NCI-H1105 treated with DMSO at 0.1 percent for 48 hours (cell line): ENCODE measurements around the gene CYB5R4.

Experiments
- DNase-seq: peaks from one replicate; lab custom pipeline; 2025; lab: John Stamatoyannopoulos, UW

CYB5R4 gene

DNA sequence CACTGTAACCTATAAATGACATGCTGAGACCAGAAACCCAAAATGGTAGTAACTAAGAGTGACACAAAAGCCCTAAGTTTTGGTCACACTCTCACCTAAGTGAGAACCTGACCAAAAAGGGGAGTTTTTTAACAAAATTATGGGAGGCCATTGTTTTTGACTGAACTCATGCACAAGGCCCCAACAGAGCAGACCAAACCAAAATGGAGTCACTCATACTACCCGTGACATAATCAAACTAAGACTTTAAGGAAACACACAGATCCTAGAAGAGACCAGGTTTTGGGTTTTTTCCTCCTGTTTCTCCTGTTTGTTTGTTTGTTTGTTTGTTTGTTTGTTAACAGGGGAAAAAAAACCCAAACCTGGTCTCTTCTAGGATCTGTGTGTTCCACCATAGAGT lies 124.9 kb downstream of the CYB5R4 start:
- no peak for DNase-seq

DNA sequence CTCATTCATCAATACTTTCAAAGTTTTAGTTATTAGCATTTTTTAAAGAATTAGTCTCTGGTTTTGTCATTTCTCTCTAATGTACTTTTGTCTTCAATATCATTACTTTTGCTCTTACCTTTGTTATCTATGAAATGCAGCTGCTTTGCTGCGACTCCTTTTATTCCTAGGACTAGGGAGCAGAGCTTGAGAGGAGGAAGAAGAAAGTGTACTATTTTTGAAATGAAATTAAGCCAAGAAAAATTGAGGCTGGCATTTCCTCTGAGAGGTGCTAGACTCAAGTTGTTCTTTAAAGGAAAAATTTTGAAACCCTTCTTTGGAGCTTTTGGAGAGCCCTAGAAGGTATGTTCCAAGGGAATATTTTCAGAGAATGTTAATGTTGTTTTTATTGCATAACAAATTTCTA lies 125.8 kb downstream of the CYB5R4 start:
- DNase-seq = no peak

DNA sequence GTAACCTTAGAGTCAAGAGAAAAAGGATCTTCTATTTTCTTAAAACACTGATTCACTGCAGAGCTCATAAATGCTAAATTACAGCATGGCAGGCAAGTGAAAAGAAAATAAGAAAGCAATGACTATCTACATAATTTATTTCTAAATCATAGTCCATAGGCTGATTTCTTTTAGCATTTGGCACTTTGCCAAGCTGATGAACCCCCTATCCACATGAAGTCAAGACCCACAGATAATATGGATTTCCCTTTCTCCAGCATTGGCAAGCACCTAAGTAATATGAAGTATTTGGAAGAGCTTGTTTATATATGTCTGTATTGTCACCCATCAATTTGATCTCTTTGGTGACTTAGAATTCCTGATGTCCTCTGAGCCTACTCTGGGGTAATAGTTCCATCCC lies 126.2 kb downstream of the CYB5R4 start:
- DNase-seq = no peak

DNA sequence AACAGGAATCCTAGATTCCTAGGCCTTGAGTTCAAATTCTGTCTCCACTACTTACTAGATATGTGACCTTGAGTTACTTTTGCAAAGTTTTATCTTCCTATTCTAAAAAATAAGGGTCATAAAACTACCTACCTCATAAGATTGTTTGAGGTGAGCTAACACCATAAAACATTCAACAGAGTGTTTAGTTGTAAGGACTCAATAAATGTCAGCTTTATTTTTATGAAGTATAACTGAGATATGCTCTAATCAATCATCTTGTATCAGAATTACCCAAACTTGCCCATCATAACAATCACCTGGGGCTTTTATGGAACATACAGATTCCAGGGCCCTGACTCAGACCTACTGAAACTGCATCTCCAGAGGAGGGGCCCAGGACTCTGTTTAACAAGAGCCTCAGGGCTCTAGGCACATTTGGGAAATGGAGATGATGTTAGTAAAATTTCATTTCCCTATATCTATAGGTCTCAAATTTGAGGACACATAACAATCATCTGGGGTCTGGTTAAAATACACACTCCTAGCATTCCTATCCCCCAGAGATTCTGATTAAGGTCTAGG lies 138.6 kb downstream of the CYB5R4 start:
- no peak for DNase-seq

DNA sequence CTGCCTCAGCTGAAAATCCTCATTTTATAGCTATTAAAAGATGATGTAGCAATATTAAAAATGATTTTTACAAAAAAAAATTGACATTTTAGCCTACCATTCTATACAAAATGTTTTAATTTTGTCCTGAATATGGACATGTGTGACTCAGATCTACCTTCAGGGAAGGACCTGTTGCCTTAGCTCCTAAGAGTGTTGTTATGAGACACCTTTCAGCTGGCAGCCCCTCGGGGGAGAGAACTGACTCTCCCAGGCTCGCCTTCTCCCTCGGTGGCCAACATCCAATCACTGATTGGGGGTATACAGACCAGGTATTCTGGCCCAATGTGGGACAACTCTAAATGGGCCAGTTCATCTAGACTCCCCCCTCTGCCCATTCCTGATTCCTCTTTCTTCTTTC lies 141.6 kb downstream of the CYB5R4 start:
- DNase-seq = no peak

DNA sequence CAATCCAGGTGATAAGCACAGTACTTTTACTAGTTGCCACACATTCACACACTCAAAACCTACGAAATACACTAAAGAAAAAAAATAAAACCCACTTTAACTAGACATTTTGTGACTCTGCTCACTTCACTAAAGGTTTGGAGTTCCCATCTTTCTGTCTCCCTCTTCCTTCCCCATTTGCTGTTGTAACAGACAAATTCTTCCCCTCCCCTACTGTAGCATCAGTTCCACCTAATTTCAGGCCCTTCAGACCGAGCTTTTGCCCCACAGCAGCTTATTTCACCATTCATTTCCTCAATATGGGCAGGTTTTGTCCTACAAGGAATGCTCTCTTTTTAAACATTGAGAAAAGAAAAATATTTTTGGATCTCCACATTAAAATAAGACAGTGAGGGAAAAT lies 142.7 kb downstream of the CYB5R4 start:
- DNase-seq = no peak

DNA sequence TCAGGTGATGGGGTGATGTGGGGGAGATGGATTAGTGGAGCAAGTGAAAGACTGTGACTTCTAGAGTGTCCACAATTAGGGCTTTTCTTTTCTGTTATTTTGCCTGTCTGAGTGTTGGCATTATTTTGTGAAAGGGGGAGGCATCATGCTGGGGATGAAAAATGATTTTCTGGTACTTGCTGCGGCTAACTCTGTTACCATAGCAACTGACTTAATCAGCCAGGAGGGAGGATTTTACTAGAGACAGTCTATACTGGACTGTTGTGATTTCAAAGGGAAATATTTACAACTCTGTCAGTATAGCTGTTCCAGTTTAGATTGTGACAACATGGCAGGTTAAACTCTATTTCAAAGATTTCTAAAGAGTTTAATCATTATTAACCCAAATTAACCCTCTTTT lies 143.6 kb downstream of the CYB5R4 start:
- DNase-seq = no peak

DNA sequence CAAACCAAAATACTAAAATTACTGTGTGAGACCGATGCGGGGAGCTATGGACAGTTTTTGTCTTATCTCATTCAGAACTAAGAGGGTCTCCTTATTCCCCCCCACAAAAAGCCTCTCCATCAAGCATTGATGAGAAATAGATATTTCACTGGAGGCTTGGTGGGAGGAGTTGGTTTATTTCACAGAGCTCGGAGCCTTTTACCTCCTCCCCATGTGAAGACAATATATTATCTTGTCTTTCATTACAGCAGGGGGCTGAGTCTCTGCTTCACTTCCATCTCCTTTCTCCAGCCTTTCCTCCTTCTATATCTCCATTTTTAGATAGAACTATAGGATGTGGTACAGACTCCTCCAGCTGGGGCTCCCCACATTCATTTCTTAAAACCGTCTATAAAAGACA lies 144.2 kb downstream of the CYB5R4 start:
- DNase-seq = no peak

DNA sequence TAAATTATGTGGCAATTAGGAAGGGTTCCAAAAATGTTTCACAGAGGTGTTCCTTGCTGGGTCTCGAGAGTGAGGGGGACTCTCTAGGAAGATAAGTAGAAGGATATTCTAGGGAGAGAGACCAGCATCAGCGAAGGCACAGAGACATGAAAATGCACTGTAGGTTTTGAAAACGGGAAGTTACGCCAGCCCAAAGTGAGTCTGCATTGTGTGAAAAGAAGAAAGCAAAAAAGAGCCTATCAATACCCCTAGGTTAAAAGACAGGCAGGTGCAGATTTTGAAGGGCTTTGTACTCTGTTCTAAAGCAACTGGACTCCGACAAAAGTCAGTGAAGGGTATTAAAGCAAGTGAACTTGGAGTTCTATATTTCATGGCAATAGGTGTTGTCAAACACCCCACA lies 148.4 kb downstream of the CYB5R4 start:
- DNase-seq = no peak

DNA sequence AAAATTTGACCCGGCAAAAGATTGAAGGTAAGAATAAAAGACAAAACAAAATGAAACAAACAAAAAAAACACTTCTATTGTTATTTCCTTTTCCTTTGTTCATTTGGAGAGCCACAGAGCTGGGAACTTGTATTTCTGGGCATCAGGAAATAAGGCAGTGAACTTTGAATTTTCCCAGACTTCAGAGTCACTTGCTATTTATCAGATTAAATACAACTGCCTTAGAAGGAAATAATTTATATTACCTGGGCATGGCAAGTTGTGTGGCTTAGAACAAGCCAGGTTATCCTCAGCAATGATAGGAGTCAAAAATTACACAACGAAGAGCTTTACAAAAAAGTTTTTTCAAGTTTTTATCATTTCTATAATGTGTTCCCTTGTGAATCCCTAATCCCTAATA lies 153.9 kb downstream of the CYB5R4 start:
- no peak for DNase-seq

DNA sequence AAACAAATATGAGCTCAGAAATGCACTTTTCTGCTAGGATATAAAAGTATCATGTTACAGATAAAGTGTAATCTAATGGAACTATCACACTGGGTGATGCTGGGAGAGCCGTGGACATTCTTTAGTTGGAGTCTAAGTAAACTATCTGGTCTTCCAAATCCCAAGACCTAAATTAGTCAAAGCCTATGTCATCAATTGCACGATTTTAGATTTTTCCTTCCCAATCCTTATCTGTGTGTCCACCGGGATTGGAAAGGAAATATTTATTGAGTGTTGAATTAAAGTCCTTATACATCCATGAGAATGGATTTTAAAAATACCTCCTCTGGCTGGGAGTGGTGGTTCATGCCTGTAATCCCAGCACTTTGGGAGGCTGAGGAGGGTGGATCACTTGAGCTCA lies 154.4 kb downstream of the CYB5R4 start:
- DNase-seq = no peak

DNA sequence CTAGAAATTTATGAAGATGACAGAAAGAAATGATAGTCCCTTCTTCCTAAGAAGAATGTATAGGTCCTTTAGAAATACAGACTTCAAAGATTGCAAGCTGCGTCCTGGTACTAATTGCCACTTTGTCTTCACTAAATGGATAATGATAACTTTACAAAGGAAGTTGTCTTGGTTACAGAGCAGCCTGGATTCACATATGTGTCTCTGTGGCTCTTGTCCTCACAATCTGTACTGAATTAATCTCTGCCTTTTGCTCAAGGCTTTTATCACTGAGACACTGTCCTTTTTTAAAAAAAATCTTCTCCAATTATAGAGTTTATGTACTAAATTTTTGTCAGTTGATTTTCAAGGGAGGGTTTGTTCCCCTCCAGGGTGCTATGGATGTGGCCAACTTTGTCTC lies 156.5 kb downstream of the CYB5R4 start:
- DNase-seq = no peak
